NOMO-1 treated with dmso at 0.1 percent for 144 hours (cell line): Measurements from ENCODE around the gene ATP8B4.
"Not testable (repeated sequence)": the region's sequence is repeated elsewhere in the genome, so short reads cannot be mapped to it uniquely, and the experiment has no call there.

ENCODE experiments used
- DNase-seq: peaks from one replicate; lab custom pipeline; 2025; ENCODE audit not compliant: unreplicated experiment; lab: John Stamatoyannopoulos, UW

Gene ATP8B4, protein sequence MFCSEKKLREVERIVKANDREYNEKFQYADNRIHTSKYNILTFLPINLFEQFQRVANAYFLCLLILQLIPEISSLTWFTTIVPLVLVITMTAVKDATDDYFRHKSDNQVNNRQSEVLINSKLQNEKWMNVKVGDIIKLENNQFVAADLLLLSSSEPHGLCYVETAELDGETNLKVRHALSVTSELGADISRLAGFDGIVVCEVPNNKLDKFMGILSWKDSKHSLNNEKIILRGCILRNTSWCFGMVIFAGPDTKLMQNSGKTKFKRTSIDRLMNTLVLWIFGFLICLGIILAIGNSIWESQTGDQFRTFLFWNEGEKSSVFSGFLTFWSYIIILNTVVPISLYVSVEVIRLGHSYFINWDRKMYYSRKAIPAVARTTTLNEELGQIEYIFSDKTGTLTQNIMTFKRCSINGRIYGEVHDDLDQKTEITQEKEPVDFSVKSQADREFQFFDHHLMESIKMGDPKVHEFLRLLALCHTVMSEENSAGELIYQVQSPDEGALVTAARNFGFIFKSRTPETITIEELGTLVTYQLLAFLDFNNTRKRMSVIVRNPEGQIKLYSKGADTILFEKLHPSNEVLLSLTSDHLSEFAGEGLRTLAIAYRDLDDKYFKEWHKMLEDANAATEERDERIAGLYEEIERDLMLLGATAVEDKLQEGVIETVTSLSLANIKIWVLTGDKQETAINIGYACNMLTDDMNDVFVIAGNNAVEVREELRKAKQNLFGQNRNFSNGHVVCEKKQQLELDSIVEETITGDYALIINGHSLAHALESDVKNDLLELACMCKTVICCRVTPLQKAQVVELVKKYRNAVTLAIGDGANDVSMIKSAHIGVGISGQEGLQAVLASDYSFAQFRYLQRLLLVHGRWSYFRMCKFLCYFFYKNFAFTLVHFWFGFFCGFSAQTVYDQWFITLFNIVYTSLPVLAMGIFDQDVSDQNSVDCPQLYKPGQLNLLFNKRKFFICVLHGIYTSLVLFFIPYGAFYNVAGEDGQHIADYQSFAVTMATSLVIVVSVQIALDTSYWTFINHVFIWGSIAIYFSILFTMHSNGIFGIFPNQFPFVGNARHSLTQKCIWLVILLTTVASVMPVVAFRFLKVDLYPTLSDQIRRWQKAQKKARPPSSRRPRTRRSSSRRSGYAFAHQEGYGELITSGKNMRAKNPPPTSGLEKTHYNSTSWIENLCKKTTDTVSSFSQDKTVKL

GRCh38 chr15:50119063-50120040, at the start of gene ATP8B4:
TSS of gene ATP8B4 (minus strand) at chr15:50119233. CDS start at chr15:50106966, 12,267 bp downstream.
- peak; percentile 61 for DNase-seq

DNA sequence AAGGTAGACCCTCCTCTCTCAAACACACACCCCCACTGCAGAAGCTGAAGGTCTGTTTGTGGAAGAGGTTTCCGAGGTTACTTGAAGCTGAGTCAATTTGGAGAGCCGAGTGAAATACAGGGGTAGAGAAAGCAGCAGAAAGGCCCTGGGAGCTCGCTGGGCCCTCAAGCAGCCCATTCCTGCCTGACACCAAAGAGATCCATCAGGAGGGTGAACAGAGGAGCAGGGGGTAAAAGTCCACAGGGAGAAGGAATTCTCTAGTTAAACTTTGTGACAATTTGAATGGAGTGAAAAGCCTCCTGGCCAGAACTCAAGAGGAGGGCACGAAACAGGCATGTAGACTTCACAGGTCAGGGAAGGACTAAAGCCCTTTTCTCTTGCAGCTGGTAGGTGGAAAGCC, 49.3 kb upstream of the ATP8B4 start:
- DNase-seq: no peak

- DNase-seq: no peak
These were observed 48.1 kb upstream of the ATP8B4 start for GRCh38 chr15:50167110-50167509.

DNA sequence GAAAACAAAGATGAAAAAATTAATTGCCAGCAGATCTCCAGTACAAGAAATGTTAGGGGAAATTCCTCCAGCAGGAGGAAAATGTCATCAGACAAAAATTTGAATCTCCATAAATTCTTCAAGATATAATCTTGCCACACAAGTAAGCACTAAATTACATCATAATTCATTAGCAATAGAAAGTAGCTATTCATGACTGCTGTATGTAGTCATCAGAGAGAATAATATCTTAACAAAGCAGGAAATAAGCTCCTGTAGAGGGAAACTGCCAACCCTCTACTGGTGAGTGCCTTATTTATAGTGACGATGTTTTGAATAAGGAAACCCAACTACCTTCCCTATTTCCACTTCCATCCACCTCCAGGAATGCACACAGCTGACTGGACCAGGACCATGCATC, 47.2 kb upstream of the ATP8B4 start:
- no peak for DNase-seq

DNA sequence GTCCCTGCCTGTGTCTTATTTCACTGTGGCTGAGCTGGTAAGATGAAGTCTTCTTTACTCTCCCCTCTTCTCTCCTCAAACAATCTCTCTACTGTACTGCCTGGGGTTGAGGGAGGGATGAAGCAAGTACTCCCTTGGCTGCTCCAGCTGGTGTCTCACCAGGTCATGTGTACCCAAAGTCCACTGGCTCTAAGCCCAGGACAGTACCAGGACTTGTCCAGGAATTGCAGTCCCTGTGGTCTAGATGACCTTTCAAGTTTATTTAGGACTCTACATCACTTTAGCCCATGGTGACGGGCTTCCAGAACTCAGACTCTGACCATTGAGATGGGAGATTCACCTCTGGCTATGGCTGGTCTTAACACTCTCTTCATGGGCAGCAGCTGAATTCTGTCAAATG, 45.4 kb upstream of the ATP8B4 start:
- DNase-seq: no peak

DNA sequence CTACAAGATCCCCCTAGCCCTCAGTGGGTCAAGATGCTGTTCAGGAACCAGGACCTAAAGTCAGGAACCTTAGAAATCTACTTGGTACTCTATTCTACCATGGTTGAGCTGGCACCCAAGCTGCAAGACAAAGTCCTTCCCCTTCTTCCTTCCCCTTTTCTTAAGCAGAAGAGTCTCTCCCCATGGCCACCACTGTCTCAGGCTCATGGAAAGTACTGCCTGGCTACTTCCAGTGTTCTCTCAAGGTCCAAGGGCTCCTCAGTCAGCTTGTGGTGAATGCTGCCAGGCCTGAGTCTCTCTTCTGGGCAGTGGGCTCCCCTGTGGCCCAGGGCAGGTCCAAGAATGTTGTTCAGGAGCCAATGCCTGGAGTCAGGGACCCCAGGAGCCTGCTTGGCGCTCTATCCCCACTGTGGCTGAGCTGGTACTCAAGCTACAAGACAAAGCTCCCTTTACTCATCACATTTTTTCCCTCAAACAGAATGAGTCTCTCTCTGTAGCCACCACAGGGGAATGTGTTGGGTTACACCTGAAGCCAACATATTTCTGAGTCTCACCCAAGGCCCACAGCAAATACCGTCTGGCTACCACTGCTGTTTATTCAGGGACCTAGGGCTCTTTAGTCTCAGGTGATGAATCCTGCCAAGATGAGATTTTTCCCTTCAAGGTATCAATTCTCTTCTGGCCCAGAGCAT, 44.8 kb upstream of the ATP8B4 start:
- DNase-seq: peak; percentile 30

- DNase-seq: no peak
These were observed 44.1 kb upstream of the ATP8B4 start for GRCh38 chr15:50162969-50163718.

GRCh38 chr15:50158236-50158635, 39.2 kb upstream of the ATP8B4 start:
- not testable (repeated sequence) for DNase-seq

- DNase-seq: no peak
These were observed 32.4 kb upstream of the ATP8B4 start for GRCh38 chr15:50151476-50151875.

GRCh38 chr15:50150851-50151250, 31.8 kb upstream of the ATP8B4 start:
- DNase-seq: no peak

DNA sequence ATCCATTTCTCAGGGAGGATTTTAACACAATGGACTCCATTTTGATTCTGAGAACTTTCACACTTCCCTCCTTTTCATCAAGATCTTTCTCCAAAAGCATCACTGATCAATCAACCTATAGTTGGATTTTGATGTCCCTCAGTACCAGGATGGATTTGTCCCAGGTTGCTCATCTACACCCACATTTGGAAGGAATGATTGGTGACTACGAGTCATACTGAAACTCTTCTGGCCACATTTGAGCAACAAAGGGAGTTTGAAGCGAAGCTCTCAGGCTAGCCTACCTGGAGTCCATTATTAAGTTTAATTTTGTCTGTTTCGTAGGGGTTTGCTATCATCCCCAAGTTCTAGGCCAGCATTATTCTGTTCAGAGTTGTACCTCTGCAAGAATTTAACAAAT, 31.3 kb upstream of the ATP8B4 start:
- no peak for DNase-seq

GRCh38 chr15:50149090-50149489, 30.1 kb upstream of the ATP8B4 start:
- no peak for DNase-seq

GRCh38 chr15:50148362-50148963, 29.4 kb upstream of the ATP8B4 start:
- no peak for DNase-seq

- DNase-seq: no peak
These were observed 27.6 kb upstream of the ATP8B4 start for GRCh38 chr15:50146632-50147031.

DNA sequence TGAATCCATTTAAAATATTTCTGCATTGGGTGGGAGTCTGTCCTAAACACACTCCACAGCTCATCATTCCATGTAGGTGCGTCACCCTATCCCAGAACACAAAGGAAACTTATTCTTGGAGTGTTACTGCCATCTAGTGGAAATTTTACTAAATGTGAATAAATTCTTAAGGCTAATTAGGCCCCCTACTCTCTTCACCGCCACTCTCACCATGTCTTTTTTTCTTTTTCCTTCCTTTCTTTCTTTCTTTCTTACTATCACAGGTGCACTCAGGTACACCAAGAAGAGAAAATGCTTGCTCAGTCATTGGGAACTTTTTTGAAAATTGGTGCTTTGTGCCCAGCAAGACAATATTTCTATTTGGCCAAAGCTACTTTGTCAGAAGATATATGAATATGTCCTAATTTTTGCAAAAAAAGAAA, 26.4 kb upstream of the ATP8B4 start:
- DNase-seq: no peak

DNA sequence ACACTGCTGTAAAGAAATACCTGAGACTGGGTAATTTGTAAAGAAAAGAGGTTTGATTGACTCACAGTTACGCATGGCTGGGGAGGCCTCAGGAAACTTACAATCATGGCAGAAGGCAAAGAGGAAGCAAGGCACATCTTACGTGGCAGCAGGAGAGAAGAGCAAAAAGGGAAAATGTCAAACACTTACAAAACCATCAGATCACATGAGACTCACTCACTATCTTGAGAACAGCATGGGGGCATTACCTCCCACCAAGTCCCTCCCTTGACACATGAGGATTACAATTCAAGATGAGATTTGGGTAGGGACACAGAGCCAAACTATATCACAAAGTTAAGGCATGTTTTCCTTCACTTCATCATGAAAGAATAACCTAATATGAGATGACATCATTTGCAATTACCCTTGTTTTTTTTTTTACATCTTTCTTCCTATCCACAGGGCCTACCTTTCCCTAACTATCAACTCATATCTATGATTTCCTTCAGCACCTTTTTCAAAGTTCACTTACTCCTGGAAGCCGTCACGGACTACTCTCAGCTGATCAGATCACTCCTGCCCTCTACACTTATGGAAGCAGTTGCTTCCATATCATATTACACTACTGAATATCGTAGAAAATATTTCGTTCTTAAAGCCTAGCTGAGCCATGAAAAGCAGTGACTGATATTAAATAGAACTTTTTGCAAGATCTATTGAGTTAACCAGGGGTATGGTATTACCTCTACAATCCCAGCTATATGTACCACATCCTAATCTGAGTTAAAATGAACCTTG, 25.5 kb upstream of the ATP8B4 start:
- no peak for DNase-seq

- DNase-seq: no peak
These were observed 24.3 kb upstream of the ATP8B4 start for GRCh38 chr15:50143255-50143860.
